ENCODE data around the gene FYN.

Gene FYN

DNA sequence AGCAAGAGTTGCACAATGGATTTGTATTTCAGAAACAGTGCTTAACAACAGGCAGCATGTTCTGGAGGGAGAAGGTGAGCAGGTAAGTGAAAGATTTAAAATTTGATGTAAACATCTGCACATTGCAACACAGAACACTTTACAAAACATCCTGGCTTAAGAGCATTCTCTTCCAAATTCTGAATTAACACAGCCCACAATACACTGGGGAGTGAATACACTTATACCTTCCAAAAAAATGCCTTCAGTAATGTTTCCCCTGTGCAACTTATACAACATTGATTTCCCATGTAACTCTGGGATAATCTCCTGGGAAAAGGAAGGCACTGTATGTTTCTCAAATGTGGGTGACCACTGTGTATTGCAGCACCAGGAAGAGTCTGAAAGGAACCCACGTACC is 127.6 kb downstream of the FYN start:
- H3K27ac ChIP-seq: no peak overlapping the region
- TF ChIP-seq CTCF (conservative IDR thresholded peaks at IDR 0.05): no peak
- TF ChIP-seq ZFX (IDR thresholded peaks at IDR 0.05): no peak

DNA sequence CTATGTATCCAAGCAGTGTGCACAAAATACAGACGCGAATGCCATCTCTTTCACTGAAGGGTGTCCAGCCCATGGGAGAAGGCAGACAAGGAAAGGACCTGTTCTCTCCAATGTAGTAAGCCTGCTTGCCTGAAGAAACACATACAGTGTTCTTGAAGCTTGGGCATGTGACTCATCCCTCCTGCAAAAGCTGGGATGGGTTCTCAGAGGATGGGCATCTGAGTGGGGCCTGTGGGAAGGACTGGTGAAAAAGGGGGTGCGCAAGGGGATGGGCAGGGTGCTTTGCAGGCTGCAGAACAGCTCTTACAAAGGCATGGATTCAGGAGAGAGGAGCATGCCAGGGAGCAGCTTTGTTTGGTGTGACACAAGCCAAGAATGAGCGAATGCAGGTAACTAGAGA is 128.1 kb downstream of the FYN start:
- TF ChIP-seq CTCF (conservative IDR thresholded peaks at IDR 0.05): no peak
- TF ChIP-seq ZFX (IDR thresholded peaks at IDR 0.05): no peak

GRCh38 chr6:111743862-111744692 is 129.2 kb downstream of the FYN start:
- H3K27ac ChIP-seq: no peak overlapping the region
- TF ChIP-seq ZFX (IDR thresholded peaks at IDR 0.05): no peak
- no peak for TF ChIP-seq CTCF (conservative IDR thresholded peaks at IDR 0.05)

More for the DNA sequence above, 128.1 kb downstream of the FYN start:
- no peak overlapping the region for H3K27ac ChIP-seq

GRCh38 chr6:111743360-111743759 is 129.9 kb downstream of the FYN start:
- no peak overlapping the region for H3K27ac ChIP-seq

DNA sequence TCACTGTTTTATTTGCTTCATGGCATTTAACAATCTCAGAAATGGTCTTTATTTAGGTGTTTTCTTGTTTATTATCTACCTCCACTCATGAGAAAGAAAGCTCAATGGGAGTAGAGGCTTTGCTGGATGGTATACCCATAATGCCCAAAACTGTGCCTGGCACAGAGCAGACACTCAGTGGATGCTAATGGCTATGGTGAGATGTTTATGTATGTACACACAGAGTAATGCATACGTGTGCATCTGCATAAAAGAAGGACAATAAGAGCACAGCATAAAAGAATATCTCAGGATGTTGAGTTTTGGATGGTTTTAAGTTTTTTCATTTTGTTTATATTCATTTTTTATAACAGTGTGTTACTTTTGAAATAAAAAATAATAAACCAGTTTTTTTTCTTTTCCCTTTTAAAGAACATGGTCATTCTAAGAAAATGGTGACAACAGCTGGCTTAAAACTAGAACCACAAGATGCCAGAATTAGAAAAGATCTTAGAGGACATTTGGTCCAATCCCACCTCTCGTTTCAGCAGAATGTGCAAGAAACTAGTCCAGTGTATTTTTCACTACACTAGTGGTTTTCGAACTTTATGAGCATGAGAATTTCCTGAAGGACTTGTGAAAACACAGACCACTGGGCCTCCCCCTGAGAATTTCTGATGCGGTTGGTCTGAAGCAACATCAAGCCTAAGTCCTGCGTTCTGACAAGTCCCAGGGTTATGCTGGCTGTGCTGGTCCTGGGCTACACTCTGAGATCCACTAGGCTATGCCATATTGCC is 131.9 kb downstream of the FYN start:
- no peak overlapping the region for H3K27ac ChIP-seq
- TF ChIP-seq CTCF (conservative IDR thresholded peaks at IDR 0.05) (no peak), ZFX (IDR thresholded peaks at IDR 0.05) (no peak)

More at GRCh38 chr6:111743360-111743759, 129.9 kb downstream of the FYN start:
- TF ChIP-seq ZFX (IDR thresholded peaks at IDR 0.05) (no peak), CTCF (conservative IDR thresholded peaks at IDR 0.05) (no peak)

DNA sequence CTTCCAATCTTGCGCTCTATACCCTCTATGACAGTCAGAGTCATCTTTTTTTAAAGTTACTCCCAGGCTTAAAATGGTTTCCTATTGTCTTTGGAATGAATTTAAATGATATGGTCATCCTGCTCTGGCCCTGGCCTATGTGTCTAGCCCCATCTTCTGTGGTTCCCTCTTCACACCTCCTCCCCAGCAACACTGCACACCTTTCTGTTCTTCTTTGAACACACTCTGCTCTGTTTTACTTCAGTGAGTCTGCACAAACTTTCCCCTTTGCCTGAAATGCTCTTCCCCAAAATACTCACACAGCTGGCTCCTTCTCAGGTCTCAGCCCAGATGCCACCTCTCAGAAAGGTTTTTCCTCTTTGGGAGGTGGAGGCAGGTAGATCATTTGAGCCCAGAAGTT is 132.7 kb downstream of the FYN start:
- no peak overlapping the region for H3K27ac ChIP-seq
- no peak for TF ChIP-seq ZFX (IDR thresholded peaks at IDR 0.05)
- no peak for TF ChIP-seq CTCF (conservative IDR thresholded peaks at IDR 0.05)

DNA sequence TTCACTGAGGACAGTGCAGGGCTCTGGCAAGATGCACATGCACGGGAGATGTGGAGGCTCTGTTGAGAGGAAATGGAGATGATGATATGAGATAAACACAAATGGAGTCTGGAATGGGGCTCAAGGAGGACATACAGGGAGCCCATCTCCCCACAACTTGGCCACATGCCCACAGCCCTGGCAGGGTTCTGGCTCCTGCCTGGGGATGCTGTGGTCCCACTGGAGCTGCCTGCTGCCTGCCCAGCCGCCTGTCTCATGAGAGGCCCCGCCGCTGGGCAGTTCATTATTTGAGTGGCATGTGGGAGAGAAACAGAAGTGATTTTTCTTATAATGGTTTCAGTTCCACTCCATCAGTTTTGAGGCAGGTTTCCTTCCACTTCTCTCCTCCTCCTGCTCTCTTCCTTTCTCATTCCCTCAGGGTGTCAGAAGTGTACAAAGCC is 134.0 kb downstream of the FYN start:
- no peak for TF ChIP-seq CTCF (conservative IDR thresholded peaks at IDR 0.05)
- no peak for TF ChIP-seq ZFX (IDR thresholded peaks at IDR 0.05)
- H3K27ac ChIP-seq: no peak overlapping the region

Data from C4-2B (cell line).